Chondrocyte (in vitro differentiated cells): ENCODE measurements around the gene ZNF217. TPM values are rescaled to one million over a fixed set of nuclear protein-coding genes. Genes with fewer than 3 reads are reported as not detected.
"Not testable (repeated sequence)": the region's sequence is repeated elsewhere in the genome, so short reads cannot be mapped to it uniquely, and the experiment has no call there.

Experiments
- DNase-seq: peaks from one replicate; pipeline ENCODE4 v3.0.0; 2021; ENCODE audit warnings: mixed read lengths, low spot score
- H3K27ac Mint-ChIP-seq: one replicate; pipeline ENCODE4 v1.8.0; 2021; ENCODE audit warnings: mild to moderate bottlenecking, moderate library complexity, mixed read lengths; ENCODE audit not compliant: unreplicated experiment
- H3K27me3 Mint-ChIP-seq: 2 replicates; pipeline ENCODE4 v1.8.0; 2021; ENCODE audit warnings: low read depth, mixed read lengths
- H3K36me3 Mint-ChIP-seq: 2 replicates; pipeline ENCODE4 v1.8.0; 2021; ENCODE audit warnings: low read depth, mixed read lengths
- H3K4me1 Mint-ChIP-seq: 2 replicates; pipeline ENCODE4 v1.8.0; 2021; ENCODE audit warnings: low read depth, mild to moderate bottlenecking, mixed read lengths
- H3K4me3 Mint-ChIP-seq: one replicate; pipeline ENCODE4 v1.8.0; 2021; ENCODE audit warnings: mild to moderate bottlenecking, moderate library complexity, mixed read lengths; ENCODE audit not compliant: unreplicated experiment
- H3K9me3 Mint-ChIP-seq: 2 replicates; pipeline ENCODE4 v1.8.0; 2021; ENCODE audit warnings: low read depth, mixed read lengths
- CTCF ChIP-seq: fragments of 200-600 bp; sonication (generic); IDR thresholded peaks from 2 replicates; pipeline ENCODE4 v1.5.0; 2021; ENCODE audit warnings: antibody characterized with exemption, mild to moderate bottlenecking, moderate library complexity
- total RNA-seq: library from RNA; stranded (reverse); gene quantifications from 3 replicates; pipeline ENCODE4 v1.2.1, GENCODE V29; 2021

ZNF217 gene
- total RNA-seq, 1 donor from 2014 or later: 28.7 TPM

DNA sequence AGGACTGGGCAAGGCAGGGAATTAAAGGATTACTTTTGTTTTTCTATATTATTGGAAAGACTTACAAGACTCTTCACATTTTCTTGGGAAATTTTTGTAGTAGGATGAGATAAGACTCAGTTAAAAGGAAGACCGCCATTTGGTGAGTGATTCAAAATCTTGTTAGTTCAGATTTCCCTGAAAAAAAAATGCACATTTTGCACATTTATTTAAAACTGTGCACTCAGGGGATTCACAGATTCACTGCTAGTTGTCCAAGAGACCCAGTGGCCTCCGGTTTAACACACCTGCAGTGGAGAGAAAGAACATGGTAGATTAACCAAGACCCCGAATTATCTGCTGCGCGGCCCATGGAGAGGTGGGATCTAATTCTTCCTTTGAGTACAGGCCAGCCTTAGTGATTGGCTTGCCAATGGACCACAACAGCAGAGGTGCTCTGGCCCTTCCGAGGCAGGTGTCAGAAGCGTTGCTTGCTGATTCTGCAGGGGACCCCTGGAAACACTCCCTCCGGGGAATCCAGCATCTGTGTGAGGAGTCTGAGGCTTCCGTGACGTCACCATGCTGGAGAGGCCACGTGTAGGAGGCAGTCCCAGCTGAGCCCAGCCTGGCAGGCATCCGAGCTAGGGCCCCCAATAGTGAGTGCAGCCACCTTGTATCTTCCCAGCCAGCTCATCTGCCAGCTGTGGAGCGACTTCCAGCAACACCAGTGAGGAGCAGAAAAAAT is 68.9 kb downstream of the ZNF217 start:
- DNase-seq: no peak
- Mint-ChIP-seq H3K4me1 (no peaks in the 10 kb centered on the region), H3K27ac (no peak overlapping the region), H3K9me3 (no peaks in the 10 kb centered on the region), H3K27me3 (no peaks in the 10 kb centered on the region), H3K4me3 (no peak overlapping the region), H3K36me3 (no peaks in the 10 kb centered on the region)
- TF ChIP-seq CTCF: no peak

GRCh38 chr20:53523615-53524014 is 70.0 kb downstream of the ZNF217 start:
- not testable (repeated sequence) for H3K27me3 Mint-ChIP-seq, H3K36me3 Mint-ChIP-seq, H3K4me1 Mint-ChIP-seq, H3K4me3 Mint-ChIP-seq, DNase-seq, H3K9me3 Mint-ChIP-seq, H3K27ac Mint-ChIP-seq

DNA sequence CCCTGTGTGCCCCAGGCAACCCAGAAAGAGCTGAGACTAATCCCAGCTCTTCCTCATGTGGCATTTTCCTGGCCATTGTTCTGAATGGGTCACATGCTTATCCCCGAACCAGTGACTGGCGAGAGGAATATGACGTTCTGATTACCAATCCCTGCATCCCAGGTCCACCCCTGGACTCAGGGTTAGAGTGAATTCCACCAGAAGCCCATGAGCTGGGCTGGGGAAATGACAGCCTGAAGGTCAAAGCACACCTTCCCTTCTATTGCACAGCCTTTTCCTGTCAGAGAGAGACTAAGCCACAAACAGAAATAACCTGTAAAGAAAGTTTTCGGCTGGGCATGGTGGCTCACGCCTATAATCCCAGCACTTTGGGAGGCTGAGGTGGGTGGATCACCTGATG is 70.9 kb downstream of the ZNF217 start:
- H3K27me3 Mint-ChIP-seq: no peaks in the 10 kb centered on the region
- no peak for DNase-seq
- no peaks in the 10 kb centered on the region for H3K4me1 Mint-ChIP-seq
- no peak overlapping the region for H3K27ac Mint-ChIP-seq
- no peak overlapping the region for H3K4me3 Mint-ChIP-seq
- TF ChIP-seq CTCF: no peak
- H3K9me3 Mint-ChIP-seq: no peaks in the 10 kb centered on the region
- no peaks in the 10 kb centered on the region for H3K36me3 Mint-ChIP-seq

- no peaks in the 10 kb centered on the region for H3K9me3 Mint-ChIP-seq
- no peak for TF ChIP-seq CTCF
Observed at GRCh38 chr20:53522026-53522425, 71.6 kb downstream of the ZNF217 start.

DNA sequence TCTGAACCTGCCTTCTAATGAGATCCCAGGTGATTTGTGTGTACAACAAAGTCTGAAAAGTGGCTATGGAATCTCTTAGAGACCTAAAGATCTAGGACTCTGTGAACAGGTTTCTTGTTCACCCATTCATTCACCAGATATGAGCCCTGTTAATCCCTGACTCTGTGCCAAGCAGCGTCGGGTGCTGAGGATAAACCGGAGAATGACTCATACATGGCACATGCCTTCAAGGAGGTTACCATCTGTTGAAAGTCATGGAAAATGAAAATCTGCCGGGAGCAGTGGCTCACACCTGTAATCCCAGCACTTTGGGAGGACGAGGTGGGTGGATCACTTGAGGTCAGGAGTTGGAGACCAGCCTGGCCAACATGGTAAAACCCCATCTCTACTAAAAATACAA is 72.2 kb downstream of the ZNF217 start:
- not testable (repeated sequence) for H3K4me3 Mint-ChIP-seq, H3K36me3 Mint-ChIP-seq, H3K4me1 Mint-ChIP-seq, H3K9me3 Mint-ChIP-seq, H3K27me3 Mint-ChIP-seq, H3K27ac Mint-ChIP-seq, DNase-seq

More at GRCh38 chr20:53522026-53522425, 71.6 kb downstream of the ZNF217 start:
- Mint-ChIP-seq H3K4me1 (no peaks in the 10 kb centered on the region), H3K36me3 (no peaks in the 10 kb centered on the region), H3K4me3 (no peak overlapping the region), H3K27me3 (no peaks in the 10 kb centered on the region), H3K27ac (no peak overlapping the region)
- no peak for DNase-seq

DNA sequence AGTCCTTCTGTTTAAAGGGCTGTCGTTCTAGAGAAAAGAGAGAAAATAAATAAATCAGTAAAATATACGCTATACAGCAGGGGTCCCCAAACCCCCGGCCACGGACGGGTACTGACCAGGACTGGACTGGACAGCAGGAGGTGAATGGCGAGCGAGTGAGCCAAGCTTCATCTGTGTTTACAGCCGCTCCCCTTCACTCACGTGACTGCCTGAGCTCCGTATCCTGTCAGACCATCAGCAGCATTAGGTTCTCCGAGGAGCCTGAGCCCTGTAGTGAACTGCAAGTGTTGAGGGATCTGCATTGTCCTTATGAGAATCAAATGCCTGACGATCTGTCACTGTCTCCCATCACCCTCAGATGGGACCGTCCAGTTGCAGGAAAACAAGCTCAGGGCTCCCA is 76.5 kb downstream of the ZNF217 start:
- DNase-seq: no peak
- Mint-ChIP-seq H3K36me3 (no peaks in the 10 kb centered on the region), H3K27ac (no peak overlapping the region), H3K4me3 (no peak overlapping the region), H3K4me1 (no peaks in the 10 kb centered on the region), H3K9me3 (no peaks in the 10 kb centered on the region), H3K27me3 (no peaks in the 10 kb centered on the region)
- TF ChIP-seq CTCF: no peak
